T-helper 2 cell (primary cell): ENCODE data around the gene CYP27C1.
"Not testable (repeated sequence)": the region's sequence is repeated elsewhere in the genome, so short reads cannot be mapped to it uniquely, and the experiment has no call there.

Experiments
- DNase-seq, 5 experiments: peaks; one replicate each; pipeline versions ENCODE4 v3.0.0 to v3.0.0-alpha.2; 2012 to 2022

CYP27C1 gene

DNA sequence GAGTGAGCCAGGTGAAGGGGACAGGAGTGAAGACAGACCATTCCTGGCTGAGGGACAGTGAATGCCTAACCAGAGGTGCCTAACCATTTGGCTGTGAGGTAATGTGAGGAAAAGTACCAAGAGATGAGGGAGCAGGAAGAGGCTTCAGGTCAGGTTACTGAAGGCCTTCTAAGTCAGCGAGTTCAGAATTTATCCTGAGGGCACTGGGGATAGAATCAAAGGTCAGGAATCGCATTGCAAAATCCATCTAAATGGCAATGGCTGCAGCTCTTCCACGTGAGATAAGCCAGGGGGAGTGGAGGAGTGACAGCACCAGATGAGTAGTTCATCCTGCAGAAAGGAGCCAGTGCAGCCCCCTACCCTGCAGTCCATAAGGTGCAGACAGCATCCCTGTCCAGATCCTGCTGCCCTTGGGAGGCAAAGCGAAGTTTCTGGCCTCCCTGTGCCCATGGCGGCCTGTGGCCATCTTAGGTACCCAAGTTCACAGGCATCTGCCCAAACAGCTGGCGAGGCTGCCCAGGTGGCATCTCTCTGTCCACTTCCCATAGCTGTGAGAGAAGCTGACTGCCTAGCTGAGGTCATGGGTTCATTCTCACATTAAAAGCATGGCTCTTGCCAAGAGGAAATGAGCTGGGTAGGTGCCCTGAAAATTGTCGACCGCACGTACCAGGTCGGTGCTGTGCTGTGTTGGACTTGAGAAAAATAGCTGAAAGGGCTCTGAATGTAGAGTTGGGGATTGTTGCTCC is 49.5 kb downstream of the CYP27C1 start:
- DNase-seq: no peak

DNA sequence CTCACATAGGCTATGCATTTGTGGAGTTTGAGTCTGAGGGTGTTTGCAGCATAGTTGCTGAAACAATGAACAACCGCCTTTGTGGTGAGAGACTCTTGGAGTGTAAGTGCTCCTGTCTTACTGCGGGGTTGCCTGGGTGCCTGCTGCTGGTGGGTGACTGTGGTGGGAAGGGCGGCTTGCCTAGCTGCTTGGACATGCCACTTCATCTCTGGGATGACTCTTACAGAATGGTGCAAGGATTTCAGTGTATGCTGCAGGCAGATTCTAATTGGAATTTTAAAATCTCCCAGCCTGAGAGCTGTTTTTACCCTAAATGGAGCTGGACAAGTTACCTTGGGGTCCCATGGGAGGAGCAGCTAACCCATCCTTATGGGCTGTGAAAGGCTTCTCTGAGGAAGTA is 50.1 kb downstream of the CYP27C1 start:
- no peak for DNase-seq

DNA sequence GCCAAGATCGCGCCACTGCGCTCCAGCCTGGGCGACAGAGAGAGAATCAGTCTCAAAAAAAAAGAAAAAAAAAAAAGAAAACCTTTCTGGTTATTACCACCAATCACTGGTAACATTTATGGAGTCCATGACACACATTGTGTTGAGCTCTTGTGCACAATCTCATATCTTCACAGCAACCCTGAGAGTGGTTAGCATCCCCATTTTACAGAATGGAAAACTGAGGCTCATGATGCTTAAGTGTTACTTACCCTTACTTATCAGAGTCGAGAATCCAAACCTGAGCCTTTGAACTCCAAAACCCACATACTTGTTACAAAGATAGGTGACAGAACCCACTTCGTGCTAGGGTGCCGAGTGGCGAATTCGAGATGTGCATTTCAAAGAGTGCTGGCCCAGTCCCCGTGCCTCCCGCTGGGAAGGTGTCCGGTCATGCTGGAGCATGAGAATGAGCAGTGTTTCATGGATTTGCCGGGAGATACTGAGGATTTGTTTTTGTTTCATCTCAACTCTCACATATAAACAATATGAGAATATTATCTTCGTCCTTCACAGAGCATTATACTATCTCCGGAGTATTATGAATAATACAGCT is 50.9 kb downstream of the CYP27C1 start:
- DNase-seq: no peak

- no peak for DNase-seq
These were observed 53.8 kb downstream of the CYP27C1 start for GRCh38 chr2:127166231-127166860.

DNA sequence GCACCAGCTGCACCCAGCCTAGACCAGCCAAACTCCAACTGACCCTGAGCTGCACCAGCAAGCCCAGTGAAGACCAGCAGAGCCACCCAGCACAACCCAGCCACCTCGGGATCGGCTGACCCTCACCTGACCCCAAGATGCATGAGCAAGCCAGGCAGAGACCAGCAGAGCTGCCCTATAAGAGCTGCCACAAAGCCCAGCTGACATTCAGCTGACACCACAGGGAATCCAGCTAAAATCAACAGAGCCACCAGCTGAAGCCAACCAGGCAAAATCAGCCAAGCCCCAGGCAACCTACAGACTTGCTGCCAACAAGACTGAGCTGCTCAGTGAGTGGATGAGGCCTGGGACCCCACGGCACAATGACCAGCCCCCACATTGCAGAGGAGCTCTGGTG is 54.6 kb downstream of the CYP27C1 start:
- DNase-seq: no peak

GRCh38 chr2:127164761-127165538 is 55.1 kb downstream of the CYP27C1 start:
- no peak for DNase-seq

- DNase-seq: no peak
These were observed 56.2 kb downstream of the CYP27C1 start for GRCh38 chr2:127163921-127164320.

DNA sequence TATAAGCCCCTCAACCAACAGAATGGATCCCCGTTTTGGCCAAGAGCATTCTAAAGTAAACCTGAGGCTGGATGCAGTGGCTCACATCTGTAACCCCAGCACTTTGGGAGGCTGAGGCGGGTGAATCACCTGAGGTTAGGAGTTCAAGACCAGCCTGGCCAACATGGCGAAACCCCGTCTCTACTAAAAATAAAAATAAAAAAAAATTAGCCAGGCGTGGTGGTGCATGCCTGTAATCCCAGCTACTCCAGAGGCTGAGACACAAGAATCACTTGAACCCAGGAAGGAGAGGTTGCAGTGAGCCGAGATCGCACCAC is 57.1 kb downstream of the CYP27C1 start:
- DNase-seq: not testable (repeated sequence)

- no peak for DNase-seq
These were observed 57.6 kb downstream of the CYP27C1 start for GRCh38 chr2:127162261-127163089.

DNA sequence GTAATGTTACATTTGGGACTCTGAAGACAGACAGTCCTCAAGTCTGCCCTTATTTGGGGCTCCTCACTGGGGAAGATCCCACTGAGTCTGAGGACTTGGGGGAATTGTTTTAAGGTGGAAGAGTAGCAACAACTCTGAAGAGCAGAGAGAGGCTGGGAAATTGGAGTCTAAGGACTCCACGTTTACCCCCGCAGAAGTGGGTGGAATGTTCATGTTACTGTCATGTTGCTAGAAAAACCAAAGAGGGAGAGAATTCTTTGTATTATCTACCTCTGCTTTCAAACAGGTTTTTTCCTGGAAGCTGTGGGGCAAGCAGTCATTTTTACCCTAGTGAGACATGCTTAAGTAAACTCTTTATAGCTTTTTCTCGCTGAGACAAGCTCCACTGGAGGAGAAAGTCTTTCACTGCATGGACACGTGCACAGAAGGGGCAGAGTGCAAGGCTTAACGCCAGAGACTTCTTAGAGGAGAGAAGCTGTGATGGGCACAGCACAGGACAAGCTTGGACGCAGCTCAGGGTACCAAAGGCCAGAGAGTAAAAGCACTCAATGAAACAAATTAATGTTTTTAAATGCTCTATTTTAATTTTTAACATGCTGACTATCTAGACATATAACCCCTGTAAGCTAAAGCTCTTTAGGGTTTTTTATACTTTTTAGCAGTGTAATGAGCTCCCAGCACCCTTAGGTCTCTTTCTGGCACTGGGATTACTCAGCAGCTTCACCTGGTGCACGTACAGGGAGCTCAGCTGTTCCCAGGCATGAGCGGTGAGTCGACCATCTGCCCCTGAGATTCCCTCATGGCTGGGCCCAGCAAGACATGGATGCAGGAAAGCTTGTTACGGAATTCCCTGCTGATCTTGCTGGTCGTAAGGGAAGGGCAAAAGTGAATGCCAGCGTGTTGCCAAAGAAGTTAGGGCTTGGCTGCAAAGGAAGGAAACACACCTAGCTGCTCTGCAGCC is 58.6 kb downstream of the CYP27C1 start:
- DNase-seq: no peak

DNA sequence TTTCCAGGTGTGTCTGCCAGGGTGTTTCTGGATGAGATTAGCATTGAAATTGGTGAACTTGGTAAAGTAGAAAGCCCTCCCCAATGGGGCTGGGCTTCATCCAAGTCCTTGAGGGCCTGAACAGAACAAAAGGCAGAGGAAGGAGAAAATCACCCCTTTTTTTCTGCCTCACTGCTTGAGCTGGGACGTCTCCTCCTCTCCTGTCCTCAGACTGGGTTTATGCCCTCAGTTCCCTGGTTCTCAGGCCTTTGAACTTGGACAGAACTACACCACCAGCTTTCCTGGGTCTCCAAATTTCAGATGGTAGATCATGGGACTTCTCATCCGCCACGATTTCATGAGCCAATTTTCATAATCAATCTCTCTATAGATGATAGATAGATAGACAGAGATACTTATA is 59.4 kb downstream of the CYP27C1 start:
- DNase-seq: no peak

DNA sequence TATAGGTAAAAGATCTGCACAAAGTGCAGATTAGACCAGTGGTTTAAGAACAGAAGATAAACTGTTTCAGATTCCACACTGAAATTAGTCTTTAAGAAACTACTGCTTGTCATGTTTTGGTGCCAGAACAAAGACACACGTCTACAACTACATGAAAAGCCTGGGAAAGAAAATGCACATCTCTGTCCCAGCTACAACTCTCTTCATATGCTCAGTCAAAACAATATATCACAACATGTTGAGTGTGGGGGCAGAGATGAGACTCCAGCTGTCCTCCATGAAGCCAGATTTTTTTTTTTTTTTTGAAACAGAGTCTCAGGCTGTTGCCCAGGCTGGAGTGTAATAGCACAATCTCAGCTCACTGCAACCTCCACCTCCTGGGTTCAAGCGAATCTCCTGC is 60.6 kb downstream of the CYP27C1 start:
- DNase-seq: no peak

GRCh38 chr2:127158614-127159290 is 61.3 kb downstream of the CYP27C1 start:
- DNase-seq: no peak

GRCh38 chr2:127157651-127158485 is 62.2 kb downstream of the CYP27C1 start:
- DNase-seq: no peak

GRCh38 chr2:127157114-127157513 is 63.0 kb downstream of the CYP27C1 start:
- DNase-seq: no peak

DNA sequence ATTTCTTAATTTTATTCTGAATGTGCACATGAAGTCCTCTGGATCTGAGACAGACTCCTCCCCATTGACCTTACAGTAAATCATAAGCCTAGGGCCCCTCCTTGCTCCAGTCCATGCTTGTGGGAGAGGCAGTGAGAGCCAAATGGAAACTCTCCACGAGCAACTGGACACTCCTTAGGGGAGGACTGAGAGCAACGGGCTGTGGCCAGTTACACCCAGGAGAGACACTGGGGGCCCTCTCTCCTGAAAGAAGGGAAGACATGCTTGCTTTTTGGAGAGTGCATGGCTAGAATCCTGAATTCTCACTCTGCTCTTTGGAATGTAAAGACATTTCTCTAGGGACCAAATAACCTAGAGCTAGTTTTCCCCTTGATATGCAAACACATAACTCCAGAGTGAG is 64.2 kb downstream of the CYP27C1 start:
- no peak for DNase-seq

DNA sequence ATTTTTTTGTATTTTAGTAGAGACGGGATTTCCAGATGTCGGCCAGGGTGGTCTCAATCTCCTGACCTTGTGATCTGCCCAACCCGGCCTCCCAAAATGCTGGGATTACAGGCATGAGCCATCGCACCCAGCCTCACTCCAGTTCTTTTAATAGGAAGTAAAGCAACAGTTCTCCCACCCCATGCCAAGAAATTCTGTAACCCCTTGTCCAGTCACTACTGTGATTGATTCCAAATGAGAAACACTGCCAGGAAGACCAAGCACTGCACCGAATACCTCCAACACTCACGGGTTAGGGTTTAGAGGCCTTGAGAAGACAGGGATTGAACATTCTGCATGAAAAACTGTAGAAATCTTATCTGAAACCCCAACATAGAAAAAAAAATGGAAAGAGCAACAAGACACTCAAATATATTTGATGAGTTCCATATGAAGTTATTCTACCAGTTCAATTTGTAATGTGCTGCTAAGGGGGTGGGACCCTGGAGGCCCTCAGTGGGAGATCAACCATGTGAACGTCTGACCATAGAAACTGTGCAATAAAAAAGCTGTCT is 65.0 kb downstream of the CYP27C1 start:
- DNase-seq: no peak

DNA sequence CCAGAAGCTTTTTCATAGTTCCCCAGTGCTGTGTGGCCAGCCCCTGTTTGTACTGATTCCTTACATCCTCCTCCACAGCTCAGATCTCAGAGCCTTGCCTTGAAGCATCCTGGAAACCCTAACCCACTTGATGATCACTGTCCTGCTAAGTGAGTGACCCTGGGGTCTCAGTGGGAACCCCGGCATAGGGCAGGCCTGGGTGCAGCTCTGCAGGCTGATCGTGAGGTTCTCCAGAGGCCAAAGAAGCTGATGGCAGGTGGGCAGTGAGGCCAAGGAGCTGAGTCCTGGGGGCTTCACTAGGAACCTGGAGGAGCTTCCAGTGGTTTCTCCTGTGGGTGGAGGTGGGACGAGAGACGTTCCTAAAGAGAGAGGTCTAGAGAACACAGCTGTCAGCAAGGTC is 65.7 kb downstream of the CYP27C1 start:
- no peak for DNase-seq

DNA sequence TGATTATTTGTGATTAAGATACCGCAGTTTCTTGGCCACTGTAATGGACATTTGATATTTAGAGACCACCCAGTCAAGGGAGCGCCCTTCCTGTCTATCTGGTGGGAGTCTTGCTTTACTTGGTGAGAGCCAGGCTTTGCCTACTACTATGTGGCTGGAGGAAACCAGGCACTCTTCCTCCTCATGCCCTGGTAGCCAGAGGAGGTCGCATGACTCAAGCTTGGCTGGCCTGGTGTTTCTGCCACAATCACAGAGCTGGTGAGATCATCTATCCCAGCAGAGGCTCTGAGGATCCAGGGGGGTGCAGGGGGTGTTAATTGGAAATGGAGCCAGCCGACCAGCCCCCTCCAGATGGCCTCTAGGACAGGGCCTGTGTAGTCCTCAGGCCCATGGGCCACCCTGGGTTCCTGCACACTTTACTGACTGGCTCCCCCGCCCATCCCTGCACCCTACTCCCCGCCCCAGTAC is 66.4 kb downstream of the CYP27C1 start:
- no peak for DNase-seq
